Left lung (tissue), 10 donors: ENCODE data around the gene RGS7BP. TPM values are rescaled to one million over a fixed set of nuclear protein-coding genes. Genes with fewer than 3 reads are reported as not detected.

Source experiments
- ATAC-seq: fragments of 200-7000 bp; cut with Tn5 transposase; one replicate; pipeline ENCODE4 v1.9.1; 2020; ENCODE audit warnings: moderate library complexity
- DNase-seq, 4 donors: peaks; one replicate each; pipeline ENCODE4 v3.0.0-alpha.2; 2013 to 2020
- H3K27ac ChIP-seq, 2 donors: fragments of 200-600 bp; sonication (generic) in 1 of 2; one replicate each; pipeline versions ENCODE4 v1.5.0 to v1.8.0; 2020 to 2021
- H3K27me3 ChIP-seq, 2 donors: fragments of 200-600 bp; sonication (generic) in 1 of 2; one replicate each; pipeline versions ENCODE4 v1.5.0 to v1.8.0; 2020 to 2021
- H3K36me3 ChIP-seq, 2 donors: fragments of 200-600 bp; sonication (generic) in 1 of 2; one replicate each; pipeline versions ENCODE4 v1.5.0 to v1.8.0; 2020 to 2021
- H3K4me1 ChIP-seq, 2 donors: fragments of 200-600 bp; one replicate each; pipeline ENCODE4 v1.8.0; 2021
- H3K4me3 ChIP-seq, 2 donors: fragments of 200-600 bp; sonication (generic) in 1 of 2; one replicate each; pipeline versions ENCODE4 v1.5.0 to v1.8.0; 2020 to 2021; ENCODE audit warnings: mild to moderate bottlenecking in 1 of 2
- H3K9me3 ChIP-seq, 2 donors: fragments of 200-600 bp; sonication (generic) in 1 of 2; one replicate each; pipeline versions ENCODE4 v1.5.0 to v1.8.0; 2020 to 2021
- intact Hi-C, 2 donors: fragments of 100-400 bp; cut with DNase I; formaldehyde crosslinking; loops; one replicate each; pipeline versions ENCODE4 v1.11.2 to v1.14.2; 2022
- polyA plus RNA-seq, 6 donors: library from polyadenylated mRNA; unstranded; fragments of 120-200 nt; gene quantifications; one replicate each; pipeline ENCODE4 v1.2.1, GENCODE V29; 2013; ENCODE audit not compliant: insufficient read length in 6 of 6
- total RNA-seq, 2 donors: library from RNA; stranded (reverse); fragmentation: NEBNext Ultra II Directional; extraction: Animal tissue kit (Norgen Biotek cat#: 25700); gene quantifications; one replicate each; pipeline ENCODE4 v1.2.1, GENCODE V29; 2021
- TF ChIP-seq, protein P1 (sequence below), 2 donors: fragments of 200-600 bp; sonication (generic) in 1 of 2; IDR thresholded peaks; one replicate each; pipeline versions ENCODE4 v1.5.0 to v1.8.0; 2021; ENCODE audit warnings: antibody characterized with exemption in 2 of 2
- donor health status: DM: no; HTN: yes; CAD: no.
- donor health status: DM: no; HTN: no; CAD: no.

Gene RGS7BP
- total and polyA plus RNA-seq, 8 donors: 1.6 to 28.9 (median 21.9) TPM

GRCh38 chr5:64486163-64486562 lies 19.7 kb upstream of the RGS7BP start:
- ATAC-seq (no peak), DNase-seq (no peak)
- TF ChIP-seq, protein P1, sequence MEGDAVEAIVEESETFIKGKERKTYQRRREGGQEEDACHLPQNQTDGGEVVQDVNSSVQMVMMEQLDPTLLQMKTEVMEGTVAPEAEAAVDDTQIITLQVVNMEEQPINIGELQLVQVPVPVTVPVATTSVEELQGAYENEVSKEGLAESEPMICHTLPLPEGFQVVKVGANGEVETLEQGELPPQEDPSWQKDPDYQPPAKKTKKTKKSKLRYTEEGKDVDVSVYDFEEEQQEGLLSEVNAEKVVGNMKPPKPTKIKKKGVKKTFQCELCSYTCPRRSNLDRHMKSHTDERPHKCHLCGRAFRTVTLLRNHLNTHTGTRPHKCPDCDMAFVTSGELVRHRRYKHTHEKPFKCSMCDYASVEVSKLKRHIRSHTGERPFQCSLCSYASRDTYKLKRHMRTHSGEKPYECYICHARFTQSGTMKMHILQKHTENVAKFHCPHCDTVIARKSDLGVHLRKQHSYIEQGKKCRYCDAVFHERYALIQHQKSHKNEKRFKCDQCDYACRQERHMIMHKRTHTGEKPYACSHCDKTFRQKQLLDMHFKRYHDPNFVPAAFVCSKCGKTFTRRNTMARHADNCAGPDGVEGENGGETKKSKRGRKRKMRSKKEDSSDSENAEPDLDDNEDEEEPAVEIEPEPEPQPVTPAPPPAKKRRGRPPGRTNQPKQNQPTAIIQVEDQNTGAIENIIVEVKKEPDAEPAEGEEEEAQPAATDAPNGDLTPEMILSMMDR (IDR thresholded peaks at IDR 0.05): no peak
- no peak overlapping the region for H3K4me3 ChIP-seq
- no peak overlapping the region for H3K27ac ChIP-seq
- no peaks in the 10 kb centered on the region for H3K4me1 ChIP-seq
- H3K9me3 ChIP-seq: peaks cover 0 to 14% of the 10 kb centered on the region in 2 donors
- H3K36me3 ChIP-seq: no peaks in the 10 kb centered on the region
- no peaks in the 10 kb centered on the region for H3K27me3 ChIP-seq
- intact Hi-C loops: no loop called here

DNA sequence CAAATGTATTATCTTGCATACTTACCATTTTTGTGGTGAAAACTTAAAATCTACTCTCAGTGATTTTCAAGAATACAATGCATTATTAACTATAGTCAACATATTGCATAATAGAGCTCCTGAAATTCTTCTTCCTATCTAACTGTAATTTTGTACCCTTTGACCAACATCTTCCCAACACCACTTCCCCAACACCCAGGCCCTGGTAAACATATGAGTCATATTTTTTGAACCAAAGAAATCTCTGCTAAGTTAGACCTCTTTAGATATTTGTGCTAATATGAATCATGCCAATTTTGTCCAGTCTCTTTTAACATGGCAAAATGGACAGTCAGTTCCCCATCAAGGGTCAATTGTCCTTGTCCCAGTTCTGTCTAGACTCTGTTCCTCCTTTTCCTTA lies 18.5 kb upstream of the RGS7BP start:
- TF ChIP-seq, protein P1 (IDR thresholded peaks at IDR 0.05): no peak
- H3K4me1 ChIP-seq: no peaks in the 10 kb centered on the region
- no peaks in the 10 kb centered on the region for H3K36me3 ChIP-seq
- intact Hi-C loops: no loop called here
- H3K9me3 ChIP-seq: peaks cover 0 to 11% of the 10 kb centered on the region in 2 donors
- DNase-seq (no peak), ATAC-seq (no peak)
- H3K27ac ChIP-seq: no peak overlapping the region
- no peaks in the 10 kb centered on the region for H3K27me3 ChIP-seq
- no peak overlapping the region for H3K4me3 ChIP-seq

DNA sequence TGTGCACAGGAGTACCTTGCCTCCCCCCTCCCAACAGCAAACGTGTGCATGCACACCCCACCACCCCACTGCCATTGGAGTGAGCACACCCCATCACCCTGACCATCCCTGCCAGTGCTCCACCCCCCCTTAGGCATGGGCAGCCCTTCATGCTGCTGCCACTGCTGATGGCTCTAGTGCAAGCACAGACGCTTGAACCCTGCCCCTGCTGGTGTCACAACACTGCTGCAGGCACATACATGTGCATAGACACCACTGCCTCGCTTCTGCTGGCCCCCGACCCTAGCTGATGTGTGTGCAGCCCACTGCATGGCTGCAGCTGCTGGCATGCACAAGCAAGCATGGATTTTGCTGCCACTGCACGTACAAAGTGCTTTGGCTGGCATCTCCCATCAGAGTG lies 16.0 kb upstream of the RGS7BP start:
- Histone ChIP-seq H3K4me3 (no peak overlapping the region), H3K4me1 (no peaks in the 10 kb centered on the region), H3K27ac (no peak overlapping the region), H3K36me3 (no peaks in the 10 kb centered on the region), H3K27me3 (no peaks in the 10 kb centered on the region), H3K9me3 (peaks cover 0 to 6% of the 10 kb centered on the region in 2 donors)
- DNase-seq: no peak
- intact Hi-C loops: no loop called here
- ATAC-seq: no peak
- TF ChIP-seq, protein P1 (IDR thresholded peaks at IDR 0.05): no peak

DNA sequence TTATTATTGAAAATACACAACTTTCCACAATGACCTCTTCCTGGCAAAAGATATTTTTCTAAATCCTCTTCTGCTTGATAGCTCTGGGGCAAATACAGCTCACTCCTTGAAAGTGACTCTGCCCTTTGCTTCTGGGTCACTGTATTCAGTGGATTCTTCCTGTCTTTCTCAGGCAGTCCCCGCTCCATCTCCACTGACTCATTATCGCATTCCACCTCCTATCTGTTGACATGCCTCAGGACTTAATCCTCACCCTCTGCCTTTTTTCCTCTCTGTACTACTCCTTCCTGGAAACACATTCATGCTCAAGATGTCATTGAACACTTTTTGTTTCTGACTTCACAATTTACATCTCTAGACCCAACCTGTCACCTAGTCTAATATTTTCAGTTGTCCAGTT lies 8.4 kb upstream of the RGS7BP start:
- TF ChIP-seq, protein P1 (IDR thresholded peaks at IDR 0.05): no peak
- intact Hi-C loops: no loop called here
- no peak for ATAC-seq
- Histone ChIP-seq H3K4me3 (no peak overlapping the region), H3K27ac (no peak overlapping the region), H3K4me1 (no peaks in the 10 kb centered on the region), H3K36me3 (no peaks in the 10 kb centered on the region), H3K9me3 (no peaks in the 10 kb centered on the region), H3K27me3 (peaks cover 0 to 4% of the 10 kb centered on the region in 2 donors)
- no peak for DNase-seq

DNA sequence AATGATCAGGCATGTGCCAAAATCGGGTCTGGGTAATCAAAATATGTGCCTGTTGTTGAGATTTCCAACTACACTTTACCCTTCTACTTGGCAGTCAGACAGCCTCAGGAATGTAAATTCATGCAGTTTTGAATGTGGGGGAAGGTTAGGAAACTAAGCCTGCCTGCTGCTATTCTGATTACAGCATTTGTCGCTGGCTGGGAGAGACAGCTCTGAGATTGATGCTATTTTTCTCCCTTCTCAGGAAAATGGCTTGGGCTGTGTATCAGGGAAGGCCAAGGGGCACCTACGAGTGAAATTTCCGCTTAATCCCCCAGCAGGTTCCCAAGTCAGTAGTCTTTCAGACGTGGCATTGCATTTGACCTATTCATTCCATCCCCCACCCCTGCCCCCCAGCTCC lies 3.6 kb upstream of the RGS7BP start:
- intact Hi-C loops: no loop called here
- TF ChIP-seq, protein P1 (IDR thresholded peaks at IDR 0.05): no peak
- H3K36me3 ChIP-seq: no peaks in the 10 kb centered on the region
- no peaks in the 10 kb centered on the region for H3K9me3 ChIP-seq
- peaks cover 12 to 41% of the 10 kb centered on the region in 2 donors for H3K27me3 ChIP-seq
- peaks cover 0 to 7% of the 10 kb centered on the region in 2 donors for H3K4me1 ChIP-seq
- no peak for ATAC-seq
- DNase-seq: peak in 1 of 4 donors; percentile 26
- H3K4me3 ChIP-seq: no peak overlapping the region
- no peak overlapping the region for H3K27ac ChIP-seq
